Kidney epithelial cell (primary cell): ENCODE measurements around the gene RAPGEF1. TPM values are rescaled to one million over a fixed set of nuclear protein-coding genes. Genes with fewer than 3 reads are reported as not detected.

Experiments used
- DNase-seq: peaks from one replicate; pipeline ENCODE4 v3.0.0-alpha.2; 2010; ENCODE audit warnings: low read depth
- H3K27me3 ChIP-seq: 2 replicates; pipeline ENCODE4 v1.6.0; 2011; ENCODE audit warnings: low read length; ENCODE audit not compliant: control insufficient read depth, insufficient read depth
- H3K36me3 ChIP-seq: 2 replicates; pipeline ENCODE4 v1.5.1; 2011; ENCODE audit warnings: low read length; ENCODE audit not compliant: control insufficient read depth, insufficient read depth
- H3K4me3 ChIP-seq: 2 replicates; pipeline ENCODE4 v1.5.1; 2011; ENCODE audit warnings: low read depth, mild to moderate bottlenecking, control low read depth, low read length
- total RNA-seq: library from RNA; depleted of rRNA; stranded (reverse); fragments of >200 nt; gene quantifications from 2 replicates; pipeline ENCODE4 v1.2.3, GENCODE V29; 2015
- TF ChIP-seq, protein P1 (sequence below): IDR thresholded peaks from 2 replicates; pipeline ENCODE4 v1.5.1; 2011; ENCODE audit warnings: mild to moderate bottlenecking, moderate library complexity, low read length, control low read depth, inconsistent platforms; ENCODE audit not compliant: insufficient read depth, poor library complexity, severe bottlenecking

RAPGEF1 gene
- total RNA-seq, 1 donor from 2014 or later, result 43.5 TPM

DNA sequence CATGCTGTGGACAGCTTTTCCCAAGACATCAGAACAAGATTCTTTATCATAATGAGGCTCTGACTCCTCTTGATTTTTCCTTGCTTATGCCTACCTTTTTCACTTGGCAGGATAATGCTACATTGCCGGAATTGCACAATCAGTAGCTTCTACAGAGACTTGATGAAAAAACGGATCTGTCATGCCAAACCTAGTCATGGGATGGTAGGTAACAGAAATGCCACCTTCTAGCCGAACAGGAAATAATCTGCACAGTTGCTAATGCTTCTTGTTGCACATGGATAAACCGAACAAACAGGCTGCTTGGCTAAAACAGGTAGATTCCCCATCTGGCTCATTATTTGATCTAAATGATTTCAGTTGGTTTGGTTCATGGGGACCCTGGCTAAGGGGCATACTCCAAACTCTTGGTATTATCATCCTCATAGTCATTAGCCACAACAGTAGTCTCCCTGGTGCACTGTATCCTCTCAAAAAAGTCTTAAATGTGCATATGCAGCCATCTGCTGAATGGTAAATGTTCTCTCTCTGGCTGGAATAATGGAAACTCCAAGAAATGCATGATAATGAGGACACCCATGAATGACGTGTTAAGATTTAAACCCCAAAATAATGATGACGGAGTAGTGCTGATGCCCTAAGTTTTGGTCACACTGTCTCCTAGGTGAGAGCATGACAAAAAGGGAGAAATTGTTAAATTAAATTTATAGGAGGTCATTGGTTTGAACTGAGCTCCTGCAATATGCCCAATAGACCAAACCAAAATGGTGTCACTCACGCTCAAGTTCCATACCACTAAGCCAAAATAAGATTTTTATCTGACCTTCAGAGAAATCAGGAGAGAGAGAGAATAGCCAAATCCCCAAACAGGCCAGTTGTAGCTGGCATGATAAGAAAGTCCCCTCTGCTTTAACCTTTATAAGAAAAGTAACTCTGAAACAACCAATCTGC lies 47.0 kb downstream of the RAPGEF1 start:
- TF ChIP-seq, protein P1, sequence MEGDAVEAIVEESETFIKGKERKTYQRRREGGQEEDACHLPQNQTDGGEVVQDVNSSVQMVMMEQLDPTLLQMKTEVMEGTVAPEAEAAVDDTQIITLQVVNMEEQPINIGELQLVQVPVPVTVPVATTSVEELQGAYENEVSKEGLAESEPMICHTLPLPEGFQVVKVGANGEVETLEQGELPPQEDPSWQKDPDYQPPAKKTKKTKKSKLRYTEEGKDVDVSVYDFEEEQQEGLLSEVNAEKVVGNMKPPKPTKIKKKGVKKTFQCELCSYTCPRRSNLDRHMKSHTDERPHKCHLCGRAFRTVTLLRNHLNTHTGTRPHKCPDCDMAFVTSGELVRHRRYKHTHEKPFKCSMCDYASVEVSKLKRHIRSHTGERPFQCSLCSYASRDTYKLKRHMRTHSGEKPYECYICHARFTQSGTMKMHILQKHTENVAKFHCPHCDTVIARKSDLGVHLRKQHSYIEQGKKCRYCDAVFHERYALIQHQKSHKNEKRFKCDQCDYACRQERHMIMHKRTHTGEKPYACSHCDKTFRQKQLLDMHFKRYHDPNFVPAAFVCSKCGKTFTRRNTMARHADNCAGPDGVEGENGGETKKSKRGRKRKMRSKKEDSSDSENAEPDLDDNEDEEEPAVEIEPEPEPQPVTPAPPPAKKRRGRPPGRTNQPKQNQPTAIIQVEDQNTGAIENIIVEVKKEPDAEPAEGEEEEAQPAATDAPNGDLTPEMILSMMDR, result no peak
- Histone ChIP-seq H3K4me3 (no peak overlapping the region), H3K36me3 (no peaks in the 10 kb centered on the region), H3K27me3 (no peaks in the 10 kb centered on the region)
- DNase-seq, result no peak

DNA sequence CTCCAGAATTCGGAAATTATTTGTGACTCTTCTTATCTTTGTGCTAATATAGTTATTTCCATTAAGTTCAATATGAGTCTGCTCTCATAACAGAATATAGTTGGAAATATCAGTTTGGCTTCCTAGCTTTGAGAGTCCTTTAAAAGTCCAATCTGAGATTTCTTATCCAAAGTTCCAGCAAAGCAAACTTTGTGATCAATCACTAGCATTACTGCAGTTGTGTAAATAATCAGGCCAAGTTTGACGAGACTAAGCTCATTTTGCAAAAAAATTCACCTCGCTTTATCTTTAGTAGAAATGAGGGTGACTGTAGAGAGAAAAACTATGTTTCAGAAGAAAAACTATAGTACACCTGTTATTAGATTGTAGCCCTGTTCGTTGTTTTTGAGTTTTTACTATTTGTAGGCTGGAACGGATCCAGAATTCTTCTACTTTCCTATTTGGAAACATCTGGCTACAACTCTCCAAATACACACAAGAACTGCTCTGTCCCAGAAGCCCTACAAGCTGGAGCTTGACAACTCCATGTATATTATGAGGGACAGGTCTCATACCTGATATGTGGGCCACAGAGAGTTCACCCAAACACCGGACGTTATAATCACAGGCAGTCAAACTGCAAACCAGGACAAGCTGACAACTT lies 47.8 kb downstream of the RAPGEF1 start:
- TF ChIP-seq, protein P1, result no peak
- H3K4me3 ChIP-seq, result no peak overlapping the region

DNA sequence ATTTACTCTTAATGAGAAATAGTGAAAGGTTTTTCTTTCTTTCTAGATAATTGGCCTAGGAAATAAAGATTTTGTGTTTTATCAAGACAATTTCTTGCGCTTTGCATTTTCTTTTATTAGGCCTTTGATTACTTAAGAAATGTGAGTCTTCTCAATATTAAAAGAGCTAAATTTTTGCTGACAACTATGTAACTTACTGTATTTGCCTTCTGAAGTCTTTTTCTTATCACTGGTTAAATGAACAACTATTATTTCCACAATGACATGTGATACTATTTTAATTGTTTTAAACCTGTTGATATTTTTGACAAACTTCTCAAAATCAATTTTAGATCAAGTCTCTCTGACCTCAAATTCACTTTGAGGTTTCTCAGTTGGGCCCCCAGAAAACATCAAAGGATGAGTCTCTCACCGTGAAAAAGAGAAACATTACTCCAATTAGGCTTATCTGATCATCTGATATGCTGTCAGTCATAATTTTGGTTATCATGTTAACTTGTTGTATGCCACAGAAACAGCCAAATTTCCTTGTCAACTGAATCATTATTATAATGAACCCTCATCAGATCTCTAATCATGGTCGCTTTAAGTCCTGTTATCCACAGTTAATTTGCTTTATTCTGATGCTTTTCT lies 48.8 kb downstream of the RAPGEF1 start:
- H3K27me3 ChIP-seq, result no peaks in the 10 kb centered on the region
- TF ChIP-seq, protein P1, result no peak
- no peak overlapping the region for H3K4me3 ChIP-seq
- no peak for DNase-seq
- no peaks in the 10 kb centered on the region for H3K36me3 ChIP-seq

More for the DNA sequence above, 47.8 kb downstream of the RAPGEF1 start:
- no peak for DNase-seq
- H3K27me3 ChIP-seq, result no peaks in the 10 kb centered on the region
- no peaks in the 10 kb centered on the region for H3K36me3 ChIP-seq

DNA sequence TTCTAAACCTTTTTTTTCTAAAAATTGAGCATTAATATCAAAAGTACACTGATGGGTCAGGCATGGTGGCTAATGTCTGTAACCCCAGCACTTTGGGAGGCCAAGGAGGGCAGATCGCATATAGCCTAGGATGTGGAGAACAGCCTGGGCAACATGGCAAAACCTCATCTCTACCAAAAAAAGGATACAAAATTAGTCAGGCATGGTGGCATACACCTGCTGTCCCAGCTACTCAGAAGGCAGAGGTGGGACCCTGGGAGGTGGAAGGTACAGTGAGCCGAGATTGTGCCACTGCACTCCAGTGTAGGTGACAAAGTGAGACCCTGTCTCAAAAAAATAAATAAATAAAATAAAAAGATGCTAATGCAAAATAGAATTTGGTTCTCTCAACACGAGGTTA lies 49.4 kb downstream of the RAPGEF1 start:
- H3K27me3 ChIP-seq, result no peaks in the 10 kb centered on the region
- DNase-seq, result no peak
- no peaks in the 10 kb centered on the region for H3K36me3 ChIP-seq
- TF ChIP-seq, protein P1, result no peak
- no peak overlapping the region for H3K4me3 ChIP-seq

DNA sequence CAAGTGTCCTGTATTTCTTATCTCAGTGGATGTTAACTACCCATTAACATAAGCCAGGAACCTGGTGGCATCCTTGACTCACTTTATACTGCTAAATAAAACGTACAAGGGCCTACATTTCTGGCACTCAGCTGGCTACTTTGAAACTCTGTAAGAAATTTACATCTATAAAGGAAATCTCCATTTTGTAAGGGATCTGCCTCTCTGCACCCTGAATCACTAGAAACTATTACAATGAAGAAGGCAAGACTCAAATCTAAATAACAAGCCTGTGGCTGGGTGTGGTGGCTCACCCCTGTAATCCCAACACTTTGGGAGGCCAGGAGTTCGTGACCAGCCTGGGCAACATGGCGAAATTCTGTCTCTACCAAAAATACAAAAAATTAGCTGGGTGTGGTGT lies 51.5 kb downstream of the RAPGEF1 start:
- TF ChIP-seq, protein P1, result no peak
- H3K36me3 ChIP-seq, result no peaks in the 10 kb centered on the region
- no peaks in the 10 kb centered on the region for H3K27me3 ChIP-seq
- no peak overlapping the region for H3K4me3 ChIP-seq
- DNase-seq, result no peak
